IgD-negative memory B cell (primary cell): ENCODE data around the gene NBEA. TPM values are rescaled to one million over a fixed set of nuclear protein-coding genes. Genes with fewer than 3 reads are reported as not detected.

Source experiments
- H3K27ac Mint-ChIP-seq, 3 donors: one replicate each; pipeline ENCODE4 v1.8.0; 2020 to 2022; ENCODE audit warnings: mild to moderate bottlenecking in 3 of 3, mixed read lengths in 3 of 3, moderate library complexity in 1 of 3
- H3K27me3 Mint-ChIP-seq: one replicate; pipeline ENCODE4 v1.8.0; 2021; ENCODE audit warnings: mixed read lengths
- H3K36me3 Mint-ChIP-seq: one replicate; pipeline ENCODE4 v1.8.0; 2020; ENCODE audit warnings: mild to moderate bottlenecking, mixed read lengths
- H3K4me1 Mint-ChIP-seq, 3 donors: one replicate each; pipeline ENCODE4 v1.8.0; 2020 to 2022; ENCODE audit warnings: mixed read lengths in 3 of 3, mild to moderate bottlenecking in 1 of 3
- H3K4me3 Mint-ChIP-seq, 4 donors: one replicate each; pipeline ENCODE4 v1.8.0; 2020 to 2022; ENCODE audit warnings: mild to moderate bottlenecking in 4 of 4, mixed read lengths in 4 of 4, moderate library complexity in 3 of 4
- H3K9me3 Mint-ChIP-seq, 3 donors: one replicate each; pipeline ENCODE4 v1.8.0; 2020 to 2021; ENCODE audit warnings: mixed read lengths in 3 of 3, mild to moderate bottlenecking in 1 of 3
- polyA plus RNA-seq: library from polyadenylated mRNA; unstranded; fragments of 300-500 nt; fragmentation: Illumina TruSeq; gene quantifications from one replicate; pipeline ENCODE4 v1.2.3, GENCODE V29; 2021

Gene NBEA
- polyA plus RNA-seq, 1 donor from 2014 or later: 0.61 TPM

DNA sequence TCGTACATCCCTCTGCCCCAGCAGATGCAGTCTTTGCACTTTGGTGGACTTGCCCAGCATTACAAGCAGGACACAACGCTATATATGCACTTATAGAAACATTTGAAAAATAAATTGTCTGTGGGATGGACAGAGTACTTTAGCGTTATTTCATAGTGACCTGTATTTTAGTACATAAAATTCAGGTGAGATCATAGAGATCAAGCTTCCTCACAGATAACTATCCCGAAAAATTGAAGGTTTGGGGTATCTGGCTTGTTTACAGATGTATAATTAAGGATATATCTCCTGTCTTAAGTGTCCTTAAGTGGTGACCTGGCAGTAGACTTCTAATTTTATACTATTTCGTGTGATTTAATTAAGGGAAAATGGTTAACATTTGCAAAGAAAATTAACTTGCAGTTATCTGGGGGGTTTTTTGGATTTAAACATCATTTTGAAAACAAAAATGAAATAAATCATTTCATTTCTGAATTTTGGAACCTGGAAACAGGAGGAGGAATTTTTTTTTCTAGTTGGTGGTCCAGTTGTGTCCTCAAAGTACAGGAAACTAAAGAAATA, 535.4 kb downstream of the NBEA start:
- peak overlapping the region in 2 of 3 donors; percentile 14 to 49 for H3K27ac Mint-ChIP-seq

GRCh38 chr13:35478271-35479037, 536.4 kb downstream of the NBEA start:
- H3K4me3 Mint-ChIP-seq: peak overlapping the region in 3 of 4 donors; percentile 3 to 41 (median 17)
- no peaks in the 10 kb centered on the region for H3K36me3 Mint-ChIP-seq
- peaks cover 7 to 21% (median 20%) of the 10 kb centered on the region in 3 donors for H3K4me1 Mint-ChIP-seq
- H3K27me3 Mint-ChIP-seq: peaks cover 46% of the 10 kb centered on the region
- H3K27ac Mint-ChIP-seq: peak overlapping the region in 2 of 3 donors; percentile 63 to 71
- H3K9me3 Mint-ChIP-seq: peaks cover 0 to 7% (median 2%) of the 10 kb centered on the region in 3 donors

More for the DNA sequence above, 535.4 kb downstream of the NBEA start:
- Mint-ChIP-seq H3K27me3 (peaks cover 46% of the 10 kb centered on the region), H3K9me3 (peaks cover 0 to 7% (median 2%) of the 10 kb centered on the region in 3 donors), H3K4me1 (peaks cover 7 to 21% (median 20%) of the 10 kb centered on the region in 3 donors), H3K36me3 (no peaks in the 10 kb centered on the region), H3K4me3 (peak overlapping the region in 1 of 4 donors; percentile 33)

GRCh38 chr13:35479038-35479492, 537.0 kb downstream of the NBEA start:
- H3K4me1 Mint-ChIP-seq: peaks cover 7 to 21% (median 20%) of the 10 kb centered on the region in 3 donors
- peaks cover 46% of the 10 kb centered on the region for H3K27me3 Mint-ChIP-seq
- H3K36me3 Mint-ChIP-seq: no peaks in the 10 kb centered on the region
- H3K9me3 Mint-ChIP-seq: peaks cover 0 to 7% (median 2%) of the 10 kb centered on the region in 3 donors
- H3K4me3 Mint-ChIP-seq: peak overlapping the region in 2 of 4 donors; percentile 17 to 28
- no peak overlapping the region for H3K27ac Mint-ChIP-seq

DNA sequence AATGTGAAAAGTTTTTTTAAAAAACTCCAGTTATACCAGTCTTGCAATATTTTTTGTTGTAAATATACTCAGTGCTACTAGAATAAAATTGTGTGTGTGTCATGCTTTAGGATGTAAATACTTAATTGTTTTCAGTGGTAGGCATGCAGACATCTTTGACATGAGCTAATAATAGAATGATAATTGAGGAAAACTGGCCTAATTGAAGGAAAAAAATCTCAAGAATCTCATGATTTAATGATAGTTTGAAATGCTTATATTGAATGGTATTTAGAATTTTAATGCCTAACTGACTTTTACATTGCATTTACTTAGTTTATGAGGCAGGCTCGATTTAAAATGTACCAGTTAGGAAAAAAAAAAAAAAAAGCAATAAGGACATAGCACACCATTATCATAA, 537.6 kb downstream of the NBEA start:
- H3K36me3 Mint-ChIP-seq: no peaks in the 10 kb centered on the region
- no peak overlapping the region for H3K4me3 Mint-ChIP-seq
- H3K9me3 Mint-ChIP-seq: peaks cover 0 to 4% (median 0%) of the 10 kb centered on the region in 3 donors
- H3K27me3 Mint-ChIP-seq: peaks cover 42% of the 10 kb centered on the region
- H3K4me1 Mint-ChIP-seq: peaks cover 3 to 21% (median 20%) of the 10 kb centered on the region in 3 donors
- no peak overlapping the region for H3K27ac Mint-ChIP-seq

- peaks cover 35% of the 10 kb centered on the region for H3K27me3 Mint-ChIP-seq
- peaks cover 3 to 20% (median 18%) of the 10 kb centered on the region in 3 donors for H3K4me1 Mint-ChIP-seq
- H3K36me3 Mint-ChIP-seq: no peaks in the 10 kb centered on the region
- no peak overlapping the region for H3K27ac Mint-ChIP-seq
- no peak overlapping the region for H3K4me3 Mint-ChIP-seq
- peaks cover 0 to 3% (median 0%) of the 10 kb centered on the region in 3 donors for H3K9me3 Mint-ChIP-seq
These were observed 538.3 kb downstream of the NBEA start for GRCh38 chr13:35480346-35480745.

DNA sequence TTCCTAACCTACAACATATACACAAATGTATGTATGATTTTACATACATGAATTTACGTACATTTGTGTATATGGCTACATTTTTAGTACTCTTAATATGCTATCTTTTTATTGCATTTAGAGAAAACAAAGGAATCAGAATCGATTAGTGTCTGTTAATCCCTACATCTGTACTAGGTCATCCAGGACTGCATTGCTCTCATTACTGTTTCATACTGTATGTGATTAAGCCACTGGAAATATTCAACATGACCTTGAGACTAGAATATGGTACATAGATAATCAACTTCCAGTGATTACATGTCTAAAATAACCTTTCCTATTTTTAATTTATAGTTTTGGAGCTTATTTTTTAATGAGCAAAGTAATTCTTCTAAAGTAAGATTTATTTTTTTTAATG, 539.7 kb downstream of the NBEA start:
- Mint-ChIP-seq H3K27ac (no peak overlapping the region), H3K27me3 (peaks cover 21% of the 10 kb centered on the region), H3K9me3 (peaks cover 0 to 3% (median 0%) of the 10 kb centered on the region in 3 donors), H3K4me3 (no peak overlapping the region), H3K36me3 (no peaks in the 10 kb centered on the region), H3K4me1 (peaks cover 2 to 7% (median 6%) of the 10 kb centered on the region in 3 donors)

DNA sequence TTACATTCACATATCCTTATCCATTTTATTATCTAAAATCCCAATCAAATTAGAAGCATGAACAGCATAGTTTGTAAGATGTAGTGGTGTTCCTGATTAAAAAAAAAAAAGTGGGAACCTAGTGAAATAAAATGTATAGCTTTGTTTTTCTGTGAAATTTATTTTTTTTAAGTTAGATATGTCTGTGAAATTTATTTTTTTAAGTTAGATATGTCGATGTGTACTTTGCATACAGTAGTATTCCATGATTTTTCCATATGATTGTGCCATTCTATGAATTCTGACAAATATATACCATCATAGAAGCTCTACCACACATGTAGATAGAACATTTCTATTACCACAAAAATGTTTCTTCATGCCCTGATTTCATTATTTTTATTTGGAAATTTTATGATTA, 540.5 kb downstream of the NBEA start:
- Mint-ChIP-seq H3K4me1 (peaks cover 0 to 4% (median 2%) of the 10 kb centered on the region in 3 donors), H3K4me3 (no peak overlapping the region), H3K27ac (no peak overlapping the region), H3K27me3 (peaks cover 14% of the 10 kb centered on the region), H3K36me3 (no peaks in the 10 kb centered on the region), H3K9me3 (no peaks in the 10 kb centered on the region)

DNA sequence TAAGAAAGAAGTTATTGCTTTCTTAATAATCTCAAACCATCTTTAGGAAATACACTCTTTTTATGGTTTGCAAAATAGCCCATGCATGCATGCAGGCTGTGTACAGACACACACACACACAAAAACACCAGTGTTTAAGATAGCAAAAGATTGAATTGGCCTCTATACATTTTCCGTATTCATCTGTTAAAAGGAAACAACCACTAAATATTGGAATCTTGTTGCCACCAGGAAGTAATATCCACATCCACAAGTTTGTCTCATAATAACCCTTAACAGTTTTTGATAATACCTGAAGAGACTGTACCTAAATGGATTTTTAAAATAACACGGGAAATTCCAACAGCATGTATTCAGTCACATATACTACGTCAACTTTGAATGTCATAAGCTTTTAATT, 541.7 kb downstream of the NBEA start:
- H3K36me3 Mint-ChIP-seq: no peaks in the 10 kb centered on the region
- H3K27ac Mint-ChIP-seq: no peak overlapping the region
- H3K4me1 Mint-ChIP-seq: no peaks in the 10 kb centered on the region
- H3K9me3 Mint-ChIP-seq: no peaks in the 10 kb centered on the region
- H3K4me3 Mint-ChIP-seq: no peak overlapping the region
- H3K27me3 Mint-ChIP-seq: peaks cover 2% of the 10 kb centered on the region

- H3K27me3 Mint-ChIP-seq: no peaks in the 10 kb centered on the region
- no peak overlapping the region for H3K27ac Mint-ChIP-seq
- H3K4me3 Mint-ChIP-seq: no peak overlapping the region
- peaks cover under 1% of the 10 kb centered on the region for H3K36me3 Mint-ChIP-seq
- no peaks in the 10 kb centered on the region for H3K9me3 Mint-ChIP-seq
- H3K4me1 Mint-ChIP-seq: no peaks in the 10 kb centered on the region
These were observed 542.3 kb downstream of the NBEA start for GRCh38 chr13:35484384-35484783.

DNA sequence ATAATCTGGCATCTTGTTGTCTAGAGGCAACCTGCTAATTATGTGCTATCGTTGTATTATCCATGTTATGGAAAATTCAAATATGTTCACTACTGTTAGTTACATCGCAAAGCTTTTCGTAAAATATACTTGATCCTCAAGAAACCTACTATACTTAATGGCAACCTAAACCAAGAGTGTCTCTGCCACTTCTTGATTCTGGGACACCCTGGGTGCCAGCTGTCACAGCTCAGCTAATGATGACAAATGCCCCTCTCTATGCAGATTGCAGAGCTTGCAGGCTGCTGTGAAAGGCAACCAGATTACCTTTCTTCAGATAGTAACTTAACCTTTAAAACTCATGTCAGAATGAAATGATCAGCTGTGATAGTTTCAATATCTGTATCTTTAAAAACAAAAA, 543.4 kb downstream of the NBEA start:
- Mint-ChIP-seq H3K9me3 (no peaks in the 10 kb centered on the region), H3K4me1 (no peaks in the 10 kb centered on the region), H3K27me3 (no peaks in the 10 kb centered on the region), H3K4me3 (no peak overlapping the region), H3K27ac (no peak overlapping the region), H3K36me3 (peaks cover 2% of the 10 kb centered on the region)

DNA sequence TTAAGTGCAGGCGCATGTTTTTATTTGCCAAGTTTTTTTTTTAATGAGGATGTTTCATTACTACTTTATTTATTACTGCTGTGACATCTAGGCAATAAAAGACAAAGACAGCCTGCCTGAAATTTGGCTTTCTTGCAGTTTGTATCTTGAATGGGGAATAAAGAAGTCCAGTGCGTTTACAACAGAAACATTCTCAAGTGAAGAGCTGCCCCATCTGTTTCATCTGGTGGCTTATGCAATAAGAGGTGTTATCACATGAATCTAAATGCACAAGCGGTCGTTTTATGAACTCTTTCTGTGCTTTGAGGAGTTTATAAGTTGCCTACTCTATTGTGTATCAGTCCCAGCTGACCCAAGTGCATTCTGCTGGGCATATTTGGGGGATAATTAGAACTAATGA, 547.0 kb downstream of the NBEA start:
- H3K27me3 Mint-ChIP-seq: no peaks in the 10 kb centered on the region
- H3K9me3 Mint-ChIP-seq: peaks cover 0 to 6% (median 2%) of the 10 kb centered on the region in 3 donors
- peaks cover 2% of the 10 kb centered on the region for H3K36me3 Mint-ChIP-seq
- H3K4me3 Mint-ChIP-seq: no peak overlapping the region
- no peak overlapping the region for H3K27ac Mint-ChIP-seq
- no peaks in the 10 kb centered on the region for H3K4me1 Mint-ChIP-seq

DNA sequence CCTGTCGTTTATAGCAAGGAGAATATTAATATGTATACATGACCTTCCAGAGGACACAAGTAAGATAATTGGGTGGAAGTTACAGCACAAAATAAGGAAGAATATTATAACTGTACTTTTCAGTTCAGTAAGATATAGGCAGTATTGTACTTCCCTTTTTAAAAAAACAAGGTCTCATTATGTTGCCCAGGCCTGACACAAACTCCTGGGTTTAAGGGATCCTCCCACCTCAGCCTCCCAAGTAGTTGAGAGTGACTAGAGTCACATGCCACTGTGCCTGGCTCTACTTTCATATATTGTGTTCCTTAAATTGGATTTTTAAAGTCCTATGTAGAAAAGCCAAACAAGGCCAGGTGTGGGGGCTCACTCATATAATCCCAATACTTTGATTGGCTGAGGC, 553.9 kb downstream of the NBEA start:
- Mint-ChIP-seq H3K4me3 (no peak overlapping the region), H3K4me1 (no peaks in the 10 kb centered on the region), H3K9me3 (peaks cover 2 to 8% (median 6%) of the 10 kb centered on the region in 3 donors), H3K36me3 (peaks cover 1% of the 10 kb centered on the region), H3K27me3 (no peaks in the 10 kb centered on the region), H3K27ac (no peak overlapping the region)

- Mint-ChIP-seq H3K9me3 (peaks cover 1 to 6% (median 3%) of the 10 kb centered on the region in 3 donors), H3K4me3 (no peak overlapping the region), H3K27me3 (no peaks in the 10 kb centered on the region), H3K27ac (no peak overlapping the region), H3K36me3 (peaks cover 1% of the 10 kb centered on the region), H3K4me1 (no peaks in the 10 kb centered on the region)
These were observed 554.8 kb downstream of the NBEA start for GRCh38 chr13:35496761-35497386.

- H3K9me3 Mint-ChIP-seq: peaks cover 0 to 6% (median 2%) of the 10 kb centered on the region in 3 donors
- no peaks in the 10 kb centered on the region for H3K27me3 Mint-ChIP-seq
- no peak overlapping the region for H3K27ac Mint-ChIP-seq
- H3K4me1 Mint-ChIP-seq: no peaks in the 10 kb centered on the region
- H3K36me3 Mint-ChIP-seq: peaks cover 1% of the 10 kb centered on the region
- H3K4me3 Mint-ChIP-seq: no peak overlapping the region
These were observed 556.2 kb downstream of the NBEA start for GRCh38 chr13:35498231-35498630.

GRCh38 chr13:35499196-35499662, 557.2 kb downstream of the NBEA start:
- Mint-ChIP-seq H3K4me3 (no peak overlapping the region), H3K27me3 (no peaks in the 10 kb centered on the region)

More at GRCh38 chr13:35499196-35499662, 557.2 kb downstream of the NBEA start:
- Mint-ChIP-seq H3K27ac (no peak overlapping the region), H3K36me3 (peaks cover 1% of the 10 kb centered on the region), H3K4me1 (no peaks in the 10 kb centered on the region), H3K9me3 (peaks cover 0 to 6% (median 2%) of the 10 kb centered on the region in 3 donors)
